H1 (cell line): ENCODE data around the gene ARHGAP15. TPM values are rescaled to one million over a fixed set of nuclear protein-coding genes. Genes with fewer than 3 reads are reported as not detected.

ENCODE experiments used
- CTCF ChIA-PET: fragments of 300-600 bp; sonication (Branson Sonifier 250); formaldehyde crosslinking; loops from one replicate; lab custom pipeline; 2021; ENCODE audit not compliant: partially characterized antibody; lab: Charles Lee
- POLR2A ChIA-PET: fragments of 300-600 bp; sonication (Branson Sonifier 250); formaldehyde crosslinking; loops from one replicate; lab custom pipeline; 2021; ENCODE audit warnings: inconsistent platforms; ENCODE audit not compliant: partially characterized antibody; lab: Charles Lee
- DNase-seq, 2 experiments: peaks; one replicate each; pipeline versions ENCODE4 v3.0.0 to v3.0.0-alpha.2; 2010 to 2022; ENCODE audit warnings: low spot score in 2 of 2, low read depth in 1 of 2, mixed read lengths in 1 of 2
- FAIRE-seq: peaks from 2 replicates; lab custom pipeline; 2011; peaks lifted over from hg19 to GRCh38; lab: Jason Lieb, UNC
- H2AFZ ChIP-seq: 2 replicates; pipeline ENCODE4 v1.8.1; 2012; ENCODE audit warnings: low read length, inconsistent platforms
- H2AK5ac ChIP-seq: 2 replicates; pipeline ENCODE4 v1.6.1; 2013; ENCODE audit warnings: low read depth, low read length
- H2BK120ac ChIP-seq: replicated peaks from 2 replicates; pipeline ENCODE3; 2013; ENCODE audit warnings: low read depth, low read length, inconsistent platforms
- H2BK12ac ChIP-seq: 2 replicates; pipeline ENCODE4 v1.6.1; 2013; ENCODE audit warnings: low read depth, low read length
- H2BK15ac ChIP-seq: 2 replicates; pipeline ENCODE4 v1.6.1; 2013; ENCODE audit warnings: low read length
- H2BK20ac ChIP-seq: 2 replicates; pipeline ENCODE4 v1.6.1; 2013; ENCODE audit warnings: low read length
- H2BK5ac ChIP-seq: 2 replicates; pipeline ENCODE4 v1.6.1; 2013; ENCODE audit warnings: low read depth, low read length
- H3K14ac ChIP-seq: 2 replicates; pipeline ENCODE4 v1.6.1; 2013; ENCODE audit warnings: inconsistent platforms; ENCODE audit not compliant: insufficient read length
- H3K18ac ChIP-seq: 2 replicates; pipeline ENCODE4 v1.6.1; 2013; ENCODE audit warnings: low read length; ENCODE audit errors: extremely low read depth
- H3K23ac ChIP-seq: 2 replicates; pipeline ENCODE4 v1.6.1; 2013; ENCODE audit warnings: inconsistent platforms; ENCODE audit not compliant: insufficient read length
- H3K23me2 ChIP-seq: 2 replicates; pipeline ENCODE4 v1.6.1; 2013; ENCODE audit warnings: low read depth, low read length
- H3K27ac ChIP-seq: 2 replicates; pipeline ENCODE4 v1.6.1; 2011; ENCODE audit warnings: low read depth, low read length, inconsistent platforms
- H3K27me3 ChIP-seq, 4 experiments: replicated peaks in 1 of 4; 1 replicate in 1 of 4; 2 replicates in 3 of 4; pipeline versions ENCODE4 v1.6.1 to v1.8.1; 2011 to 2013; ENCODE audit warnings: low read length in 3 of 4, mild to moderate bottlenecking in 3 of 4, inconsistent platforms in 2 of 4, mixed read lengths in 2 of 4, moderate library complexity in 1 of 4; ENCODE audit not compliant: control insufficient read depth in 3 of 4, insufficient read depth in 3 of 4; ENCODE audit errors: extremely low read depth in 1 of 4
- H3K36me3 ChIP-seq, 4 experiments: 2 replicates each; pipeline versions ENCODE4 v1.6.1 to v1.8.1; 2011 to 2013; ENCODE audit warnings: mild to moderate bottlenecking in 4 of 4, low read length in 3 of 4, moderate library complexity in 2 of 4, control low read depth in 1 of 4, inconsistent platforms in 1 of 4; ENCODE audit not compliant: insufficient read depth in 4 of 4, control insufficient read depth in 2 of 4
- H3K4ac ChIP-seq: replicated peaks from 2 replicates; pipeline ENCODE3; 2013; ENCODE audit warnings: low read length, low read depth, mixed read lengths, inconsistent platforms; ENCODE audit not compliant: insufficient read length
- H3K4me1 ChIP-seq, 4 experiments: replicated peaks in 1 of 4; 1 replicate in 1 of 4; 2 replicates in 3 of 4; pipeline versions ENCODE4 v1.6.1 to v1.8.1; 2011 to 2013; ENCODE audit warnings: low read length in 3 of 4, inconsistent platforms in 2 of 4, mixed read lengths in 1 of 4; ENCODE audit not compliant: insufficient read depth in 4 of 4, control insufficient read depth in 3 of 4
- H3K4me2 ChIP-seq, 2 experiments: 2 replicates each; pipeline versions ENCODE4 v1.6.1 to v1.8.1; 2011 to 2013; ENCODE audit warnings: low read depth in 2 of 2, low read length in 2 of 2, control low read depth in 1 of 2, inconsistent platforms in 1 of 2, mild to moderate bottlenecking in 1 of 2; ENCODE audit not compliant: insufficient read depth in 1 of 2
- H3K4me3 ChIP-seq, 4 experiments: fragments of 200-600, 300-600 bp in 1 of 4; sonication (generic), shearing (Covaris generic), sonication (Bioruptor Twin) in 1 of 4; 2 replicates each; pipeline versions ENCODE4 v1.5.1 to v1.8.1; 2011 to 2016; ENCODE audit warnings: low read length in 4 of 4, low read depth in 3 of 4, control low read depth in 2 of 4, inconsistent platforms in 2 of 4, mild to moderate bottlenecking in 2 of 4, mixed read lengths in 1 of 4, moderate library complexity in 1 of 4; ENCODE audit not compliant: insufficient read depth in 2 of 4; ENCODE audit errors: extremely low read depth in 1 of 4
- H3K56ac ChIP-seq: replicated peaks from 2 replicates; pipeline ENCODE3; 2013; ENCODE audit warnings: low read depth, mild to moderate bottlenecking, mixed read lengths, low read length, inconsistent platforms; ENCODE audit not compliant: insufficient read length
- H3K79me1 ChIP-seq: 2 replicates; pipeline ENCODE4 v1.6.1; 2013; ENCODE audit warnings: low read depth, low read length, control low read depth
- H3K79me2 ChIP-seq, 2 experiments: 2 replicates each; pipeline versions ENCODE4 v1.6.1 to v1.8.1; 2012 to 2013; ENCODE audit warnings: low read length in 2 of 2, mild to moderate bottlenecking in 2 of 2, inconsistent platforms in 1 of 2; ENCODE audit not compliant: insufficient read depth in 2 of 2, control insufficient read depth in 1 of 2
- H3K9ac ChIP-seq, 4 experiments: replicated peaks in 1 of 4; 1 replicate in 1 of 4; 2 replicates in 3 of 4; pipeline versions ENCODE4 v1.6.1 to v1.8.1; 2011 to 2013; ENCODE audit warnings: low read depth in 3 of 4, low read length in 3 of 4, control low read depth in 2 of 4, mild to moderate bottlenecking in 2 of 4, moderate library complexity in 2 of 4, inconsistent platforms in 1 of 4; ENCODE audit errors: extremely low read depth in 1 of 4
- H3K9me3 ChIP-seq, 2 experiments: 2 replicates each; pipeline versions ENCODE4 v1.6.1 to v1.8.1; 2012 to 2013; ENCODE audit warnings: mild to moderate bottlenecking in 2 of 2, moderate library complexity in 2 of 2, control low read depth in 1 of 2, inconsistent platforms in 1 of 2, low read depth in 1 of 2, low read length in 1 of 2, mixed read lengths in 1 of 2; ENCODE audit not compliant: insufficient read depth in 2 of 2
- H4K20me1 ChIP-seq, 2 experiments: replicated peaks in 1 of 2; 2 replicates each; pipeline versions ENCODE3 to v1.8.1; 2011 to 2013; ENCODE audit warnings: inconsistent platforms in 2 of 2, low read length in 2 of 2, mild to moderate bottlenecking in 1 of 2; ENCODE audit not compliant: insufficient read depth in 2 of 2, control insufficient read depth in 1 of 2
- H4K5ac ChIP-seq: 2 replicates; pipeline ENCODE4 v1.6.1; 2013; ENCODE audit warnings: low read length, low read depth, mixed read lengths, inconsistent platforms; ENCODE audit not compliant: insufficient read length
- H4K8ac ChIP-seq: 2 replicates; pipeline ENCODE4 v1.8.0; 2013; ENCODE audit warnings: mild to moderate bottlenecking, moderate library complexity, low read length, inconsistent platforms; ENCODE audit not compliant: insufficient read depth; ENCODE audit errors: extremely low read depth
- H4K91ac ChIP-seq: replicated peaks from 2 replicates; pipeline ENCODE3; 2013; ENCODE audit warnings: low read length, mixed read lengths, inconsistent platforms; ENCODE audit not compliant: insufficient read length
- BACH1 ChIP-seq: IDR thresholded peaks from 2 replicates; pipeline ENCODE4 v1.6.1; 2012; ENCODE audit warnings: low read length, improper control_type of control experiment
- WGBS, 2 experiments: shearing (Covaris generic) in 1 of 2; methylation state at CpG; one replicate each; pipeline versions ENCODE4 v1.1.6 to v1.1.7; 2013 to 2015; ENCODE audit warnings: low lambda C conversion rate in 2 of 2, mixed read lengths in 2 of 2, inconsistent platforms in 1 of 2, low coverage in 1 of 2, missing lambda C conversion rate in 1 of 2; ENCODE audit not compliant: insufficient replicate concordance in 2 of 2, insufficient coverage in 1 of 2, insufficient read length in 1 of 2; ENCODE audit errors: extremely low coverage in 1 of 2, missing lambda C conversion rate in 1 of 2; 5-methylcytosine and 5-hydroxymethylcytosine counted together
- polyA plus RNA-seq, 7 experiments: library from polyadenylated mRNA; depleted of rRNA in 3 of 7; stranded (reverse) in 5 of 7; unstranded in 2 of 7; fragments of >200 nt in 5 of 7; fragments of 200-250 nt in 2 of 7; gene quantifications; 1 replicate in 5 of 7; 2 replicates in 1 of 7; 4 replicates in 1 of 7; pipeline versions ENCODE4 v1.2.1 to v1.2.3, GENCODE V29; 2011 to 2013; ENCODE audit warnings: missing spikeins in 2 of 7, mixed read lengths in 2 of 7
- total RNA-seq: library from RNA; stranded (reverse); fragmentation: NEBNext Ultra II Directional; extraction: Animal tissue kit (Norgen Biotek cat#: 25700); gene quantifications from 2 replicates; pipeline ENCODE4 v1.2.1, GENCODE V29; 2021

ARHGAP15 gene
- total and polyA plus RNA-seq, 2 of the 8 experiments (the other 6 are each of a cell fraction or from before 2014, with no cell fraction given) = not detected

DNA sequence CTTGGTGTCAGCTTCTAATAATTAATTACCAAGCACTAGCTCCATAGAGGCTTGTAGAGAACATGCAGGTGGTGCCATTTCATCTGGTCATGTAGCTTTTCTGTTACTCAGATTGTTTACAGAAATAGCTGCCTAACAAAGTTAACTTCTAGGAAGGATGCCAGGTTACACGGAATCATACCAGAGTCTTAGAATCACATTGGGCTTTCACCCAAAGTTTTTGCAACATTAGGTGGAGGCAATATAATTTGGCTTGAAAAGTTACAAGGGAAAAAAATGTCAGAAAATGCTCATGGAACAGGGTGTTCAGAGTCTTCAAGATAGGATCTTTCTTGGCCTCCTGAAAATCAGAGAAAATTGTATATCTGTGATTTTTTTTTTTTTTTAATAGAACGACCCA lies 135.6 kb downstream of the ARHGAP15 start:
- H3K4me1 ChIP-seq = no peaks in the 10 kb centered on the region
- H3K36me3 ChIP-seq = no peaks in the 10 kb centered on the region
- H4K91ac ChIP-seq = no peak overlapping the region
- H3K14ac ChIP-seq = no peak overlapping the region
- no peaks in the 10 kb centered on the region for H4K20me1 ChIP-seq
- TF ChIP-seq BACH1 = no peak
- H3K4ac ChIP-seq = no peak overlapping the region
- no peak overlapping the region for H4K5ac ChIP-seq
- ChIA-PET CTCF (interaction anchor here (0.7 to 2.7 kb wide), 14 partner anchors 11 to 154 kb away, joined by 3 to 19 read pairs (median 4); partner anchors contain the start of gene ARHGAP15), POLR2A (no interaction called here)
- H2BK20ac ChIP-seq = no peak overlapping the region
- H2BK12ac ChIP-seq = no peak overlapping the region
- H2BK15ac ChIP-seq = no peak overlapping the region
- no peak overlapping the region for H3K4me3 ChIP-seq
- no peaks in the 10 kb centered on the region for H3K79me2 ChIP-seq
- WGBS, 2 experiments = 87% methylated on average over 2 of the region's 2 CpGs; no CpG with 5 or more reads in 1 of the 2 experiments
- no peaks in the 10 kb centered on the region for H3K79me1 ChIP-seq
- no peak overlapping the region for H2AFZ ChIP-seq
- H3K9ac ChIP-seq = no peak overlapping the region
- no peak overlapping the region for H2BK5ac ChIP-seq
- FAIRE-seq (no peak), DNase-seq (no peak)
- no peak overlapping the region for H2AK5ac ChIP-seq
- H3K4me2 ChIP-seq = no peak overlapping the region
- no peak overlapping the region for H2BK120ac ChIP-seq
- H3K23ac ChIP-seq = no peak overlapping the region
- H3K56ac ChIP-seq = no peak overlapping the region
- no peak overlapping the region for H3K27ac ChIP-seq
- no peaks in the 10 kb centered on the region for H3K27me3 ChIP-seq
- no peak overlapping the region for H3K18ac ChIP-seq
- H3K23me2 ChIP-seq = no peaks in the 10 kb centered on the region
- no peak overlapping the region for H4K8ac ChIP-seq
- no peaks in the 10 kb centered on the region for H3K9me3 ChIP-seq
